Caco-2 (cell line): ENCODE data around the gene SLC38A6. TPM values are rescaled to one million over a fixed set of nuclear protein-coding genes. Genes with fewer than 3 reads are reported as not detected.

ENCODE experiments used
- BruUV-seq: library from RNA; stranded (reverse); fragments of 400-500 nt; replicated peaks from 2 replicates; lab custom pipeline; 2021; lab: Mats Ljungman, UMichigan
- CTCF ChIA-PET: fragments of 300-600 bp; sonication (Branson Sonifier 250); formaldehyde crosslinking; loops from one replicate; lab custom pipeline; 2022; ENCODE audit warnings: antibody characterized with exemption; lab: Charles Lee
- POLR2A ChIA-PET: fragments of 300-600 bp; sonication (Branson Sonifier 250); formaldehyde crosslinking; loops from one replicate; lab custom pipeline; 2022; ENCODE audit warnings: antibody characterized with exemption; lab: Charles Lee
- DNase-seq, 2 experiments: peaks; one replicate each; pipeline versions ENCODE4 v3.0.0 to v3.0.0-alpha.2; 2020 to 2022
- H3K27me3 ChIP-seq: replicated peaks from 2 replicates; pipeline ENCODE4 v1.6.0; 2011; ENCODE audit warnings: low read length; ENCODE audit not compliant: control insufficient read depth, insufficient read depth
- H3K36me3 ChIP-seq: 2 replicates; pipeline ENCODE4 v1.5.1; 2011; ENCODE audit warnings: low read length; ENCODE audit not compliant: control insufficient read depth, insufficient read depth
- H3K4me1 ChIP-seq: fragments of 250-450 bp; sonication (Bioruptor Pico); 2 replicates; pipeline ENCODE4 v1.5.1; 2020; ENCODE audit warnings: mild to moderate bottlenecking
- H3K4me3 ChIP-seq: 2 replicates; pipeline ENCODE4 v1.5.1; 2011; ENCODE audit warnings: low read depth, mild to moderate bottlenecking, control low read depth, low read length
- H3K9me3 ChIP-seq: fragments of 250-450 bp; sonication (Bioruptor Pico); 2 replicates; pipeline ENCODE4 v1.5.1; 2020; ENCODE audit warnings: mild to moderate bottlenecking, moderate library complexity
- H3K27ac Mint-ChIP-seq: one replicate; pipeline ENCODE4 v1.8.0; 2022; ENCODE audit warnings: mixed read lengths; ENCODE audit not compliant: unreplicated experiment
- H3K27me3 Mint-ChIP-seq: one replicate; pipeline ENCODE4 v1.8.0; 2022; ENCODE audit warnings: mixed read lengths; ENCODE audit not compliant: insufficient read depth, unreplicated experiment
- H3K36me3 Mint-ChIP-seq: one replicate; pipeline ENCODE4 v1.8.0; 2022; ENCODE audit warnings: mild to moderate bottlenecking, mixed read lengths; ENCODE audit not compliant: insufficient read depth, unreplicated experiment
- H3K4me1 Mint-ChIP-seq: one replicate; pipeline ENCODE4 v1.8.0; 2022; ENCODE audit warnings: low read depth, mixed read lengths; ENCODE audit not compliant: unreplicated experiment
- H3K4me3 Mint-ChIP-seq: one replicate; pipeline ENCODE4 v1.8.0; 2022; ENCODE audit warnings: mild to moderate bottlenecking, moderate library complexity, mixed read lengths; ENCODE audit not compliant: unreplicated experiment
- H3K9me3 Mint-ChIP-seq: one replicate; pipeline ENCODE4 v1.8.0; 2022; ENCODE audit warnings: mixed read lengths; ENCODE audit not compliant: unreplicated experiment
- intact Hi-C: fragments of 100-400 bp; cut with micrococcal nuclease; formaldehyde crosslinking; loops from one replicate; pipeline ENCODE4 v1.10.0; 2022; ENCODE audit not compliant: unreplicated experiment
- total RNA-seq: library from RNA; stranded (reverse); gene quantifications from 2 replicates; pipeline ENCODE4 v1.2.3, GENCODE V29; 2022
- TF ChIP-seq, protein P1 (sequence below), 2 experiments: fragments of 200-600 bp in 1 of 2; IDR thresholded peaks; 1 replicate in 1 of 2; 2 replicates in 1 of 2; pipeline versions ENCODE4 v1.5.1 to v1.8.0; 2011 to 2022; ENCODE audit warnings: antibody characterized with exemption in 1 of 2, control low read depth in 1 of 2, inconsistent platforms in 1 of 2, low read depth in 1 of 2, low read length in 1 of 2, mild to moderate bottlenecking in 1 of 2, moderate library complexity in 1 of 2; ENCODE audit not compliant: insufficient read depth in 1 of 2, severe bottlenecking in 1 of 2, unreplicated experiment in 1 of 2

SLC38A6 gene
- total RNA-seq, 1 experiment from 2014 or later = 11.5 TPM

DNA sequence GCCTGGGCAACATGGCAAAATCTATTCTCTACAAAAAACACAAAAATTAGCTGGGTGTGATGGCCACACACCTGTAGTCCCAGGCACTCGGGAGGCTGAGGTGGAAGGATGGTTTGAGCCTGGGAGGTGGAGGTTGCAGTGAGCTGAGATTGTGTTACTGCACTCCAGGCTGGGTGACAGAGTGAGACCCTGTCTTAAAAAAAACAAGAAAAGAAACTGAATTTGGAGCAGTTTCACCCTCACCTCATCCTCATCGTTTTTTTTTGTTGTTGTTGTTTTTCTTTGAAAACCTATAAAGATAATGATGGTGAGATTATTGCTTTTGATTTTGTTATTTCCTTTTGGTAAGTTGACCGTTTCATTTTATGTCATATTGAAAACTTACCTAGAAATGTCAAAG lies 60.7 kb downstream of the SLC38A6 start:
- no peaks in the 10 kb centered on the region for H3K27me3 ChIP-seq
- no peaks in the 10 kb centered on the region for H3K4me1 Mint-ChIP-seq
- ChIA-PET CTCF (no interaction called here), POLR2A (no interaction called here)
- H3K9me3 ChIP-seq = no peaks in the 10 kb centered on the region
- no peaks in the 10 kb centered on the region for H3K27me3 Mint-ChIP-seq
- H3K4me3 Mint-ChIP-seq = no peak overlapping the region
- intact Hi-C loops = no loop called here
- TF ChIP-seq, protein P1, sequence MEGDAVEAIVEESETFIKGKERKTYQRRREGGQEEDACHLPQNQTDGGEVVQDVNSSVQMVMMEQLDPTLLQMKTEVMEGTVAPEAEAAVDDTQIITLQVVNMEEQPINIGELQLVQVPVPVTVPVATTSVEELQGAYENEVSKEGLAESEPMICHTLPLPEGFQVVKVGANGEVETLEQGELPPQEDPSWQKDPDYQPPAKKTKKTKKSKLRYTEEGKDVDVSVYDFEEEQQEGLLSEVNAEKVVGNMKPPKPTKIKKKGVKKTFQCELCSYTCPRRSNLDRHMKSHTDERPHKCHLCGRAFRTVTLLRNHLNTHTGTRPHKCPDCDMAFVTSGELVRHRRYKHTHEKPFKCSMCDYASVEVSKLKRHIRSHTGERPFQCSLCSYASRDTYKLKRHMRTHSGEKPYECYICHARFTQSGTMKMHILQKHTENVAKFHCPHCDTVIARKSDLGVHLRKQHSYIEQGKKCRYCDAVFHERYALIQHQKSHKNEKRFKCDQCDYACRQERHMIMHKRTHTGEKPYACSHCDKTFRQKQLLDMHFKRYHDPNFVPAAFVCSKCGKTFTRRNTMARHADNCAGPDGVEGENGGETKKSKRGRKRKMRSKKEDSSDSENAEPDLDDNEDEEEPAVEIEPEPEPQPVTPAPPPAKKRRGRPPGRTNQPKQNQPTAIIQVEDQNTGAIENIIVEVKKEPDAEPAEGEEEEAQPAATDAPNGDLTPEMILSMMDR (IDR thresholded peaks at IDR 0.05; ENCODE audit: insufficient read depth in 1 of 2, low read depth in 1 of 2, low read length in 1 of 2, severe bottlenecking in 1 of 2, unreplicated experiment in 1 of 2) = no peak
- H3K4me3 ChIP-seq = no peak overlapping the region
- no peak overlapping the region for H3K27ac Mint-ChIP-seq
- no peak for DNase-seq
- H3K9me3 Mint-ChIP-seq = no peaks in the 10 kb centered on the region
- no peaks in the 10 kb centered on the region for H3K36me3 Mint-ChIP-seq
- no peaks in the 10 kb centered on the region for H3K4me1 ChIP-seq
- no TSS peak for BruUV-seq
- H3K36me3 ChIP-seq = no peaks in the 10 kb centered on the region

DNA sequence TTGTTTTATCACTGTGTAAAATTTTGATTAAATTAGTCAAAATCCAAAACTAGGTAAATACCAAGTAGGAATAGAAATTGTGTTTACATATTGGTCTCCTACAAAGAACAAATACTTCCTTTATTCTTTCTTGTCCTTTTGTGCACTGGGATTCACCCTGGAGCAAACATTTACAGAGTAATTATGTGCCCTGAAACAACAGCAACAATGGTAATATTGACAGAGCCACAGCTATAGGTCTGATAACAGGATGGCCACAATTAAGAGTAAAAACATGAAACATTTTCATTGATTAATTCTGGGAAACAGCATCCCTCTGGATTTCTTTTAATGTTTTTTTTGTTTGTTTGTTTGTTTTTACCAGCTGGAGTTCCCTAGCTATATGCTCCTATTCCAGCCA lies 61.2 kb downstream of the SLC38A6 start:
- Mint-ChIP-seq H3K4me1 (no peaks in the 10 kb centered on the region), H3K4me3 (no peak overlapping the region), H3K27me3 (no peaks in the 10 kb centered on the region), H3K36me3 (no peaks in the 10 kb centered on the region), H3K27ac (no peak overlapping the region), H3K9me3 (no peaks in the 10 kb centered on the region)
- Histone ChIP-seq H3K4me3 (no peak overlapping the region), H3K4me1 (no peaks in the 10 kb centered on the region), H3K9me3 (no peaks in the 10 kb centered on the region), H3K27me3 (no peaks in the 10 kb centered on the region), H3K36me3 (no peaks in the 10 kb centered on the region)
- DNase-seq = no peak
- CTCF ChIA-PET = no interaction called here
- no TSS peak for BruUV-seq
- intact Hi-C loops = no loop called here
- TF ChIP-seq, protein P1 (IDR thresholded peaks at IDR 0.05; ENCODE audit: insufficient read depth in 1 of 2, low read depth in 1 of 2, low read length in 1 of 2, severe bottlenecking in 1 of 2, unreplicated experiment in 1 of 2) = no peak
- POLR2A ChIA-PET = no interaction called here

DNA sequence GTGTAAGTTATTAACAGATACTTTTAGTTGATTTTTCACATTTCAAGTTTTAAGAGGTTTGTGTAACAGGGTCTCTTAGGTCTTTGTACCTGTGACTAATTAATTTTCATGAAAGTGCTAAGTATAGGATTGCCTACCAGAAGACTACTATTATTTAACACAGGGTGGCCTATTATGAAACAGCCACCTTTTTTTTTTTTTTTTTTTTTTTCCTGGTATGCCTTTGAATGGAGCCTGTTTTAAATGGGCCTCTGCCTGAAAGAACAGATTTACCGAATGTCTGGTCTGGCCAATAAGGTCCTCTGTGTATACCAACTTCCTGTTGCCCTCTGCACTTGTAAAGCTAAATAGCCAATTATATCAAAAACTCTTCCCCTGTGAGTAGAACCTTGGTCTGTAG lies 62.5 kb downstream of the SLC38A6 start:
- intact Hi-C loops = no loop called here
- TF ChIP-seq, protein P1 (IDR thresholded peaks at IDR 0.05; ENCODE audit: insufficient read depth in 1 of 2, low read depth in 1 of 2, low read length in 1 of 2, severe bottlenecking in 1 of 2, unreplicated experiment in 1 of 2) = no peak
- H3K27ac Mint-ChIP-seq = no peak overlapping the region
- H3K4me3 ChIP-seq = no peak overlapping the region
- no peak overlapping the region for H3K4me3 Mint-ChIP-seq
- CTCF ChIA-PET = no interaction called here
- H3K27me3 ChIP-seq = no peaks in the 10 kb centered on the region
- no peaks in the 10 kb centered on the region for H3K9me3 ChIP-seq
- H3K27me3 Mint-ChIP-seq = no peaks in the 10 kb centered on the region
- DNase-seq = no peak
- no peaks in the 10 kb centered on the region for H3K4me1 Mint-ChIP-seq
- H3K9me3 Mint-ChIP-seq = no peaks in the 10 kb centered on the region
- H3K4me1 ChIP-seq = no peaks in the 10 kb centered on the region
- BruUV-seq = no TSS peak
- no peaks in the 10 kb centered on the region for H3K36me3 Mint-ChIP-seq
- no peaks in the 10 kb centered on the region for H3K36me3 ChIP-seq
- POLR2A ChIA-PET = no interaction called here
